PC-9 (cell line): ENCODE data around the gene GDF10. TPM values are rescaled to one million over a fixed set of nuclear protein-coding genes. Genes with fewer than 3 reads are reported as not detected.

Experiments used
- BruUV-seq: library from RNA; stranded (reverse); fragments of 400-500 nt; replicated peaks from 2 replicates; lab custom pipeline; 2021; lab: Mats Ljungman, UMichigan
- CTCF ChIA-PET: fragments of 300-600 bp; sonication (Branson Sonifier 250); formaldehyde crosslinking; loops from one replicate; lab custom pipeline; 2022; ENCODE audit warnings: antibody characterized with exemption; lab: Charles Lee
- POLR2A ChIA-PET: fragments of 300-600 bp; sonication (Branson Sonifier 250); formaldehyde crosslinking; loops from one replicate; lab custom pipeline; 2022; ENCODE audit warnings: antibody characterized with exemption; ENCODE audit not compliant: unreplicated experiment; lab: Charles Lee
- DNase-seq, 2 experiments: peaks; one replicate each; pipeline versions ENCODE4 v3.0.0 to v3.0.0-alpha.2; 2015 to 2022; ENCODE audit warnings: mixed read lengths in 1 of 2
- H2AFZ ChIP-seq: fragments of 200-600 bp; sonication (generic); 2 replicates; pipeline ENCODE4 v1.8.1; 2017; ENCODE audit warnings: antibody characterized with exemption
- H3F3A ChIP-seq: fragments of 200-600 bp; sonication (generic); 2 replicates; pipeline ENCODE4 v1.8.1; 2017; ENCODE audit warnings: antibody characterized with exemption, mild to moderate bottlenecking, low read depth; ENCODE audit not compliant: insufficient read depth
- H3K27ac ChIP-seq: fragments of 200-600 bp; sonication (generic); 2 replicates; pipeline ENCODE4 v1.6.1; 2016; ENCODE audit warnings: mixed run types
- H3K27me3 ChIP-seq: fragments of 200-600 bp; sonication (generic); 2 replicates; pipeline ENCODE4 v1.6.1; 2016; ENCODE audit warnings: low read depth, mixed run types; ENCODE audit not compliant: insufficient read depth
- H3K36me3 ChIP-seq: fragments of 200-600 bp; sonication (generic); 2 replicates; pipeline ENCODE4 v1.6.1; 2016; ENCODE audit warnings: low read depth, mixed run types
- H3K4me1 ChIP-seq: fragments of 200-600 bp; sonication (generic); replicated peaks from 2 replicates; pipeline ENCODE4 v1.6.1; 2016; ENCODE audit warnings: mixed run types; ENCODE audit not compliant: insufficient read depth
- H3K4me2 ChIP-seq: fragments of 200-600 bp; sonication (generic); 2 replicates; pipeline ENCODE4 v1.6.1; 2017; ENCODE audit warnings: mixed run types
- H3K4me3 ChIP-seq: fragments of 200-600 bp; sonication (generic); 2 replicates; pipeline ENCODE4 v1.6.1; 2016; ENCODE audit warnings: mixed run types
- H3K79me2 ChIP-seq: fragments of 200-600 bp; sonication (generic); 2 replicates; pipeline ENCODE4 v1.6.1; 2017; ENCODE audit warnings: low read depth, mixed run types
- H3K9me2 ChIP-seq: fragments of 200-600 bp; sonication (generic); 2 replicates; pipeline ENCODE4 v1.8.1; 2017; ENCODE audit warnings: mild to moderate bottlenecking; ENCODE audit not compliant: insufficient read depth
- H3K9me3 ChIP-seq: fragments of 200-600 bp; sonication (generic); 2 replicates; pipeline ENCODE4 v1.8.1; 2016; ENCODE audit warnings: low read depth; ENCODE audit not compliant: insufficient read depth
- H4K20me1 ChIP-seq: fragments of 200-600 bp; sonication (generic); 2 replicates; pipeline ENCODE4 v1.8.1; 2017; ENCODE audit not compliant: insufficient read depth
- CTCF ChIP-seq: fragments of 200-600 bp; sonication (generic); conservative IDR thresholded peaks from 2 replicates; pipeline ENCODE4 v1.6.1; 2017; ENCODE audit warnings: mixed run types, antibody characterized with exemption, mild to moderate bottlenecking, moderate library complexity
- EZH2 ChIP-seq: fragments of 200-600 bp; sonication (generic); IDR thresholded peaks from 2 replicates; pipeline ENCODE4 v1.8.0; 2017; ENCODE audit warnings: antibody characterized with exemption, low read depth
- intact Hi-C: fragments of 100-400 bp; cut with micrococcal nuclease; formaldehyde crosslinking; loops from one replicate; pipeline ENCODE4 v1.10.0; 2022; ENCODE audit not compliant: unreplicated experiment
- total RNA-seq: library from RNA; stranded (reverse); gene quantifications from 2 replicates; pipeline ENCODE4 v1.2.3, GENCODE V29; 2021

GDF10 gene
- total RNA-seq, 1 experiment from 2014 or later, result not detected

DNA sequence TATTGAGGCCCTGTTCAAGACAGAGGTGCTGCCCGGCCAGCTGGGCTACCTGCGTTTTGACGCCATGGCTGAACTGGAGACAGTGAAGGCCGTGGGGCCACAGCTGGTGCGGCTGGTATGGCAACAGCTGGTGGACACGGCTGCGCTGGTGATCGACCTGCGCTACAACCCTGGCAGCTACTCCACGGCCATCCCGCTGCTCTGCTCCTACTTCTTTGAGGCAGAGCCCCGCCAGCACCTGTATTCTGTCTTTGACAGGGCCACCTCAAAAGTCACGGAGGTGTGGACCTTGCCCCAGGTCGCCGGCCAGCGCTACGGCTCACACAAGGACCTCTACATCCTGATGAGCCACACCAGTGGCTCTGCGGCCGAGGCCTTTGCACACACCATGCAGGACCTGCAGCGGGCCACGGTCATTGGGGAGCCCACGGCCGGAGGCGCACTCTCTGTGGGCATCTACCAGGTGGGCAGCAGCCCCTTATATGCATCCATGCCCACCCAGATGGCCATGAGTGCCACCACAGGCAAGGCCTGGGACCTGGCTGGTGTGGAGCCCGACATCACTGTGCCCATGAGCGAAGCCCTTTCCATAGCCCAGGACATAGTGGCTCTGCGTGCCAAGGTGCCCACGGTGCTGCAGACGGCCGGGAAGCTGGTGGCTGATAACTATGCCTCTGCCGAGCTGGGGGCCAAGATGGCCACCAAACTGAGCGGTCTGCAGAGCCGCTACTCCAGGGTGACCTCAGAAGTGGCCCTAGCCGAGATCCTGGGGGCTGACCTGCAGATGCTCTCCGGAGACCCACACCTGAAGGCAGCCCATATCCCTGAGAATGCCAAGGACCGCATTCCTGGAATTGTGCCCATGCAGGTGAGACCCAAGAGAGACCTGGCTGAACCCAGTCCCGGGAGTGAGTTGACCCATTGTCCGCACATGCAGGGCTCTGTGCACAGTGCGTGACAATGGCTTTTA is 51.0 kb downstream of the GDF10 start:
- H3K4me1 ChIP-seq, result 0 out of 2 replicates have a peak, but pooled peaks cover 6% of the 10 kb centered on the region
- POLR2A ChIA-PET, result no interaction called here
- CTCF ChIA-PET, result no interaction called here

DNA sequence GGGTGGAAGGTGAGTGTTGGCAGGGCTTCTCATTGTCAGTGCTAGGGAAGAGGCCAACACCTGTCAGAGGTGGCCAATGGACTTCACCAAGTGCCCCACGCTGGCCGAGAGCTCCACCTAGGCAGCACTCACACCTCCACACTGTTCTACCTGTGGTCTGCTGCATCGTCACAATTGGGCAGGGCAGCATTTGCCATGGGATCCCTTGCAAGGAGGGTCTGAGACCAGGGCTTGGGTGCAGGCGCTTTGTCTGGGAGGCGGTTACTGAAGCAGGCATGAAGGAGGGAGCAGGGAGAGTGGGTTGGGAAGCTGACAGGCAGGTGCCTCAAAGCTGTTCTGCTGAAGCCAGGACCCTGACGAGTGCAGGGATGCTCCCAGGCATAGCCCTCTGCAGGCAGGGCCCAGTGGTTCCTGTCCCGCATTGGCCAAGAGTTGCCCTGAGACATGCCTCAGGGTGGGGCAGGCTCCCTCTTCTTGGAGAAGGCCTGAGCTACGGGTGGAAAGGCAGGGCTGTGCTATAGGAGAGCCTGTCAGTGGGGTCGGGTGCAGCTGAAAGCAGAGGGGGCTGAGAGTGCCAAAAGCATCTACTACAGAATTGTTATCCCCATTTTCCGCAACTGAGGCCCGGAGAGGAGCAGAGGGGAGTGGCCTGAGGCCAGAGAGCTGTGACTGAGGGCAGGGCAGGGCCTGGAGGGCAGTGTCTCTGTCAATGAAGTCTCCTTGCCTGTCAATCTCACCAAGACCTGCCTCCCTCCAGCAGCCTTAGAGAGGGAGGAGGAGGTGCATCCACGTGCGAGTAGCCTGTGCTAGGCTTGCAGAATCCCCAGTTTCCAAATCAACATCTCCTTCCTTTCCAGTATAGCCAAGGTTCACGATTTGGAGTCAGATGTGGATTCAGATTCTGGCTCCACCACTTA is 52.2 kb downstream of the GDF10 start:
- Histone ChIP-seq H3K4me2 (no peak overlapping the region), H3K36me3 (no peaks in the 10 kb centered on the region), H3K9me2 (no peaks in the 10 kb centered on the region), H3K4me3 (no peak overlapping the region), H3K27me3 (no peaks in the 10 kb centered on the region), H3F3A (no peaks in the 10 kb centered on the region), H3K27ac (no peak overlapping the region), H3K79me2 (no peaks in the 10 kb centered on the region), H3K9me3 (no peaks in the 10 kb centered on the region), H4K20me1 (no peaks in the 10 kb centered on the region), H2AFZ (no peak overlapping the region), H3K4me1 (no peaks in the 10 kb centered on the region)
- no TSS peak for BruUV-seq
- TF ChIP-seq EZH2 (no peak), CTCF (no peak)
- no peak for DNase-seq
- ChIA-PET POLR2A (no interaction called here), CTCF (no interaction called here)
- intact Hi-C loops, result no loop called here

More for the DNA sequence above, 51.0 kb downstream of the GDF10 start:
- no peaks in the 10 kb centered on the region for H3K9me3 ChIP-seq
- no peaks in the 10 kb centered on the region for H3K9me2 ChIP-seq
- H3K4me2 ChIP-seq, result no peak overlapping the region
- no peak overlapping the region for H3K27ac ChIP-seq
- H3K36me3 ChIP-seq, result no peaks in the 10 kb centered on the region
- TF ChIP-seq EZH2 (no peak), CTCF (no peak)
- no peaks in the 10 kb centered on the region for H3K79me2 ChIP-seq
- no peak for DNase-seq
- H3K4me3 ChIP-seq, result no peak overlapping the region
- H4K20me1 ChIP-seq, result no peaks in the 10 kb centered on the region
- intact Hi-C loops, result no loop called here
- BruUV-seq, result no TSS peak
- no peaks in the 10 kb centered on the region for H3F3A ChIP-seq
- H3K27me3 ChIP-seq, result no peaks in the 10 kb centered on the region
- no peak overlapping the region for H2AFZ ChIP-seq

GRCh38 chr10:47353351-47353750 is 53.4 kb downstream of the GDF10 start:
- ChIA-PET CTCF (no interaction called here), POLR2A (interaction anchor here (0.6 kb wide), 1 partner anchor 64 kb away, joined by 3 read pairs; no protein-coding TSS in a partner anchor)
- no TSS peak for BruUV-seq
- no peaks in the 10 kb centered on the region for H3K27me3 ChIP-seq
- no peak for DNase-seq
- no peak overlapping the region for H3K4me2 ChIP-seq
- no peak for TF ChIP-seq EZH2
- no peak for TF ChIP-seq CTCF
- no peaks in the 10 kb centered on the region for H3K36me3 ChIP-seq
- H4K20me1 ChIP-seq, result no peaks in the 10 kb centered on the region
- no peaks in the 10 kb centered on the region for H3F3A ChIP-seq
- no peaks in the 10 kb centered on the region for H3K9me3 ChIP-seq
- intact Hi-C loops, result no loop called here
- no peak overlapping the region for H3K27ac ChIP-seq
- H3K9me2 ChIP-seq, result no peaks in the 10 kb centered on the region
- H2AFZ ChIP-seq, result no peak overlapping the region
- no peaks in the 10 kb centered on the region for H3K4me1 ChIP-seq
- no peak overlapping the region for H3K4me3 ChIP-seq
- H3K79me2 ChIP-seq, result no peaks in the 10 kb centered on the region
